Liver (tissue), 9 donors: ENCODE results near the gene NOTCH1. TPM values are rescaled to one million over a fixed set of nuclear protein-coding genes. Genes with fewer than 3 reads are reported as not detected.

Source experiments
- DNase-seq: peaks from one replicate; pipeline ENCODE4 v3.0.0-alpha.2; 2017; ENCODE audit warnings: low spot score
- H3K27ac ChIP-seq, 2 donors: one replicate each; pipeline ENCODE4 v1.7.0; 2013; ENCODE audit warnings: inconsistent platforms in 2 of 2, low read length in 2 of 2, control low read depth in 1 of 2, low read depth in 1 of 2, mild to moderate bottlenecking in 1 of 2
- H3K27me3 ChIP-seq, 4 donors: one replicate each; pipeline versions ENCODE4 v1.6.1 to v1.7.0; 2013; ENCODE audit warnings: low read length in 3 of 4, inconsistent platforms in 1 of 4, mild to moderate bottlenecking in 1 of 4, moderate library complexity in 1 of 4; ENCODE audit not compliant: control insufficient read depth in 4 of 4, insufficient read depth in 4 of 4
- H3K36me3 ChIP-seq, 4 donors: one replicate each; pipeline versions ENCODE4 v1.6.1 to v1.7.0; 2013; ENCODE audit warnings: low read length in 3 of 4, mild to moderate bottlenecking in 3 of 4, low read depth in 1 of 4, moderate library complexity in 1 of 4; ENCODE audit not compliant: control insufficient read depth in 4 of 4, insufficient read depth in 3 of 4
- H3K4me1 ChIP-seq, 4 donors: one replicate each; pipeline versions ENCODE4 v1.6.1 to v1.7.0; 2013; ENCODE audit warnings: low read length in 3 of 4, mild to moderate bottlenecking in 3 of 4, moderate library complexity in 1 of 4; ENCODE audit not compliant: control insufficient read depth in 4 of 4, insufficient read depth in 4 of 4
- H3K4me3 ChIP-seq, 3 donors: one replicate each; pipeline versions ENCODE4 v1.6.1 to v1.7.0; 2013; ENCODE audit warnings: low read length in 3 of 3, control low read depth in 1 of 3, low read depth in 1 of 3, mild to moderate bottlenecking in 1 of 3
- H3K9ac ChIP-seq, 2 donors: one replicate each; pipeline ENCODE4 v1.7.0; 2013; ENCODE audit warnings: low read length in 2 of 2, mild to moderate bottlenecking in 2 of 2, moderate library complexity in 2 of 2, control low read depth in 1 of 2, low read depth in 1 of 2
- H3K9me3 ChIP-seq, 4 donors: one replicate each; pipeline versions ENCODE4 v1.6.1 to v1.7.0; 2013; ENCODE audit warnings: low read length in 3 of 4; ENCODE audit not compliant: control insufficient read depth in 4 of 4
- ATF3 ChIP-seq: IDR thresholded peaks from 2 replicates; pipeline ENCODE4 v1.6.1; 2016; ENCODE audit warnings: antibody characterized with exemption
- CTCF ChIP-seq: fragments of 150-350 bp; IDR thresholded peaks from 2 replicates; pipeline ENCODE4 v1.5.1; 2017; ENCODE audit warnings: improper control_type of control experiment, low read depth, low read length; ENCODE audit not compliant: missing input control
- EGR1 ChIP-seq, 2 donors: IDR thresholded peaks; 2 replicates each; pipeline ENCODE4 v1.6.1; 2016 to 2018; ENCODE audit warnings: antibody characterized with exemption in 2 of 2, low read depth in 2 of 2
- FOXA1 ChIP-seq: IDR thresholded peaks from 2 replicates; pipeline ENCODE4 v1.6.1; 2016; ENCODE audit warnings: antibody characterized with exemption
- FOXA2 ChIP-seq: IDR thresholded peaks from 2 replicates; pipeline ENCODE4 v1.6.1; 2016; ENCODE audit warnings: antibody characterized with exemption
- GABPA ChIP-seq, 2 donors: IDR thresholded peaks in 1 of 2; conservative IDR thresholded peaks in 1 of 2; 2 replicates each; pipeline ENCODE4 v1.6.1; 2016; ENCODE audit warnings: antibody characterized with exemption in 2 of 2, mild to moderate bottlenecking in 1 of 2, moderate library complexity in 1 of 2
- HNF4A ChIP-seq, 2 donors: conservative IDR thresholded peaks; 2 replicates each; pipeline ENCODE4 v1.6.1; 2016; ENCODE audit warnings: antibody characterized with exemption in 2 of 2, mild to moderate bottlenecking in 2 of 2
- HNF4G ChIP-seq: IDR thresholded peaks from 2 replicates; pipeline ENCODE4 v1.6.1; 2016; ENCODE audit warnings: antibody characterized with exemption
- JUND ChIP-seq, 2 donors: IDR thresholded peaks; 2 replicates each; pipeline ENCODE4 v1.6.1; 2016; ENCODE audit warnings: antibody characterized with exemption in 2 of 2
- MAX ChIP-seq: IDR thresholded peaks from 2 replicates; pipeline ENCODE4 v1.6.1; 2016; ENCODE audit warnings: antibody characterized with exemption
- NR2F2 ChIP-seq: IDR thresholded peaks from 2 replicates; pipeline ENCODE4 v1.6.1; 2016; ENCODE audit warnings: antibody characterized with exemption
- RAD21 ChIP-seq, 2 donors: IDR thresholded peaks; 2 replicates each; pipeline ENCODE4 v1.6.1; 2016; ENCODE audit warnings: antibody characterized with exemption in 2 of 2, mild to moderate bottlenecking in 2 of 2
- REST ChIP-seq: IDR thresholded peaks from 2 replicates; pipeline ENCODE4 v1.6.1; 2016; ENCODE audit warnings: antibody characterized with exemption, mild to moderate bottlenecking
- RXRA ChIP-seq, 2 donors: IDR thresholded peaks; 2 replicates each; pipeline ENCODE4 v1.6.1; 2017 to 2018; ENCODE audit warnings: antibody characterized with exemption in 2 of 2, mild to moderate bottlenecking in 1 of 2
- SP1 ChIP-seq: IDR thresholded peaks from 2 replicates; pipeline ENCODE4 v1.6.1; 2018; ENCODE audit warnings: antibody characterized with exemption, mild to moderate bottlenecking
- TAF1 ChIP-seq: conservative IDR thresholded peaks from 2 replicates; pipeline ENCODE4 v1.6.1; 2016; ENCODE audit warnings: antibody characterized with exemption, mild to moderate bottlenecking
- YY1 ChIP-seq: IDR thresholded peaks from 2 replicates; pipeline ENCODE4 v1.6.1; 2016; ENCODE audit warnings: antibody characterized with exemption, mild to moderate bottlenecking
- ZBTB33 ChIP-seq: IDR thresholded peaks from 2 replicates; pipeline ENCODE4 v1.6.1; 2016; ENCODE audit warnings: antibody characterized with exemption
- WGBS: extraction: QIAGEN DNeasy Blood & Tissue Kit; methylation state at CpG from one replicate; pipeline ENCODE4 v1.1.7; 2013; 5-methylcytosine and 5-hydroxymethylcytosine counted together
- polyA plus RNA-seq, 2 donors: library from polyadenylated mRNA; stranded (reverse) in 1 of 2; unstranded in 1 of 2; fragments of 200-250 nt in 1 of 2; fragments of >200 nt in 1 of 2; fragmentation: Nextera tagmentation in 1 of 2; extraction: Ambion mirVana in 1 of 2; gene quantifications; one replicate each; pipeline versions ENCODE4 v1.2.1 to v1.2.3, GENCODE V29; 2013 to 2015
- total RNA-seq, 2 donors: library from RNA; depleted of rRNA; stranded (reverse); fragments of >200 nt; gene quantifications; one replicate each; pipeline ENCODE4 v1.2.3, GENCODE V29; 2014
- donor health status: healthy.
- donor health status: healthy.
- donor health status: healthy.
- donor health status: healthy.
- donor health status: healthy.

NOTCH1 gene
- total and polyA plus RNA-seq, 4 donors: 2.4 to 22.3 (median 8.5) TPM

GRCh38 chr9:136513191-136513590 lies 32.7 kb downstream of the NOTCH1 start:
- Histone ChIP-seq H3K36me3 (peaks cover 3 to 64% (median 25%) of the 10 kb centered on the region in 4 donors), H3K4me3 (no peak overlapping the region), H3K9me3 (no peaks in the 10 kb centered on the region), H3K4me1 (peaks cover 3 to 29% (median 11%) of the 10 kb centered on the region in 4 donors), H3K27me3 (no peaks in the 10 kb centered on the region), H3K27ac (peak overlapping the region in 1 of 2 donors; percentile 73), H3K9ac (no peak overlapping the region)
- TF ChIP-seq EGR1 (IDR thresholded peaks at IDR 0.05; ENCODE audit: low read depth in 2 of 2) (no peak), YY1 (no peak), GABPA (IDR thresholded peaks at IDR 0.05 in 1 of 2, conservative IDR thresholded peaks at IDR 0.05 in 1 of 2) (no peak), NR2F2 (no peak), MAX (no peak), HNF4A (conservative IDR thresholded peaks at IDR 0.05) (no peak), SP1 (no peak), RAD21 (IDR thresholded peaks at IDR 0.05) (no peak), HNF4G (no peak), RXRA (IDR thresholded peaks at IDR 0.05) (no peak), ATF3 (no peak), TAF1 (no peak), FOXA2 (no peak)
- WGBS: 96% methylated on average over 16 of the region's 16 CpGs
- DNase-seq: no peak

- WGBS: 75% methylated on average over 13 of the region's 13 CpGs
- no peak for DNase-seq
- no peak overlapping the region for H3K9ac ChIP-seq
- peak overlapping the region; percentile 56 to 73 for H3K27ac ChIP-seq
- H3K36me3 ChIP-seq: peaks cover 5 to 64% (median 29%) of the 10 kb centered on the region in 4 donors
- H3K4me3 ChIP-seq: no peak overlapping the region
- TF ChIP-seq HNF4G (no peak), ATF3 (no peak), RXRA (IDR thresholded peaks at IDR 0.05) (no peak), FOXA1 (no peak), EGR1 (IDR thresholded peaks at IDR 0.05; ENCODE audit: low read depth in 2 of 2) (no peak), YY1 (no peak), JUND (IDR thresholded peaks at IDR 0.05) (no peak), MAX (no peak), FOXA2 (no peak), HNF4A (conservative IDR thresholded peaks at IDR 0.05) (no peak), REST (no peak), NR2F2 (no peak), SP1 (no peak), CTCF (no peak), ZBTB33 (no peak), GABPA (IDR thresholded peaks at IDR 0.05 in 1 of 2, conservative IDR thresholded peaks at IDR 0.05 in 1 of 2) (no peak), RAD21 (IDR thresholded peaks at IDR 0.05) (no peak), TAF1 (no peak)
- no peaks in the 10 kb centered on the region for H3K27me3 ChIP-seq
- peaks cover 3 to 24% (median 8%) of the 10 kb centered on the region in 4 donors for H3K4me1 ChIP-seq
- H3K9me3 ChIP-seq: no peaks in the 10 kb centered on the region
Measured at GRCh38 chr9:136512651-136513071, 33.2 kb downstream of the NOTCH1 start.
